Gastrocnemius medialis (tissue), 4 donors: Measurements from ENCODE around the gene VPS41.

ENCODE experiments used
- POLR2A ChIP-seq, 2 donors: fragments of 450-650 bp; IDR thresholded peaks; one replicate each; pipeline ENCODE4 v1.6.1; 2017; ENCODE audit warnings: antibody characterized with exemption in 2 of 2, mild to moderate bottlenecking in 2 of 2, moderate library complexity in 2 of 2
- TF ChIP-seq, protein P1 (sequence below), 5 experiments: fragments of 450-650 bp in 3 of 5; fragments of 200-600 bp in 2 of 5; sonication (generic) in 2 of 5; IDR thresholded peaks in 4 of 5; conservative IDR thresholded peaks in 1 of 5; 1 replicate in 4 of 5; 2 replicates in 1 of 5; pipeline ENCODE4 v1.5.1; 2016 to 2019; ENCODE audit warnings: antibody characterized with exemption in 5 of 5, mild to moderate bottlenecking in 3 of 5, moderate library complexity in 3 of 5

DNA sequence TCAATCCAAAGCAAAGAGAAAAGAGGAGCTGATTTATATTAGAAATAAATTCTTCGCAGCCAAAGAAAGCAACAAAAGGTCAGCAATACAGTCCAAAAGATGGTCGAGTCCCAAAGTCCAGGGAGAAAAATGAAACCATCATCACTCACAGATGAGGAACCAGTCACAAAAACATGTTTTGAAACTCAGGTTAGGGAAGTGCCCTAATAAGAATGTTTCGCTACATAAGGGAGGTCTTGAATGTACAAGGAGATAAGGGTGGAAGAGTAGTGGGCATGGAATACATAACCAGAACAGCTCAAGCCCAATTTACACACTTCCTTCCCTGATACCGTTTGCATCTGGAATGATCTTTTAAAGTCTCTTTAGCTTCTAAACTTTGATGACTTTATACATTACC lies 53.6 kb downstream of the VPS41 start:
- TF ChIP-seq, protein P1, sequence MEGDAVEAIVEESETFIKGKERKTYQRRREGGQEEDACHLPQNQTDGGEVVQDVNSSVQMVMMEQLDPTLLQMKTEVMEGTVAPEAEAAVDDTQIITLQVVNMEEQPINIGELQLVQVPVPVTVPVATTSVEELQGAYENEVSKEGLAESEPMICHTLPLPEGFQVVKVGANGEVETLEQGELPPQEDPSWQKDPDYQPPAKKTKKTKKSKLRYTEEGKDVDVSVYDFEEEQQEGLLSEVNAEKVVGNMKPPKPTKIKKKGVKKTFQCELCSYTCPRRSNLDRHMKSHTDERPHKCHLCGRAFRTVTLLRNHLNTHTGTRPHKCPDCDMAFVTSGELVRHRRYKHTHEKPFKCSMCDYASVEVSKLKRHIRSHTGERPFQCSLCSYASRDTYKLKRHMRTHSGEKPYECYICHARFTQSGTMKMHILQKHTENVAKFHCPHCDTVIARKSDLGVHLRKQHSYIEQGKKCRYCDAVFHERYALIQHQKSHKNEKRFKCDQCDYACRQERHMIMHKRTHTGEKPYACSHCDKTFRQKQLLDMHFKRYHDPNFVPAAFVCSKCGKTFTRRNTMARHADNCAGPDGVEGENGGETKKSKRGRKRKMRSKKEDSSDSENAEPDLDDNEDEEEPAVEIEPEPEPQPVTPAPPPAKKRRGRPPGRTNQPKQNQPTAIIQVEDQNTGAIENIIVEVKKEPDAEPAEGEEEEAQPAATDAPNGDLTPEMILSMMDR (IDR thresholded peaks at IDR 0.05 in 4 of 5, conservative IDR thresholded peaks at IDR 0.05 in 1 of 5) = no peak
- no peak for TF ChIP-seq POLR2A (IDR thresholded peaks at IDR 0.05)
